Type B pancreatic cell (in vitro differentiated cells): ENCODE results near the gene APPL2. TPM values are rescaled to one million over a fixed set of nuclear protein-coding genes. Genes with fewer than 3 reads are reported as not detected.

Experiments used
- DNase-seq: peaks from one replicate; pipeline ENCODE4 v3.0.0; 2021; ENCODE audit warnings: mixed read lengths; ENCODE audit not compliant: unreplicated experiment; ENCODE audit errors: extremely low spot score
- H3K27ac Mint-ChIP-seq: 2 replicates; pipeline ENCODE4 v1.8.0; 2021; ENCODE audit warnings: mild to moderate bottlenecking, mixed read lengths
- H3K27me3 Mint-ChIP-seq: 2 replicates; pipeline ENCODE4 v1.8.0; 2021; ENCODE audit warnings: mixed read lengths
- H3K36me3 Mint-ChIP-seq: 2 replicates; pipeline ENCODE4 v1.8.0; 2021; ENCODE audit warnings: mixed read lengths
- H3K4me1 Mint-ChIP-seq: one replicate; pipeline ENCODE4 v1.8.0; 2021; ENCODE audit warnings: mixed read lengths; ENCODE audit not compliant: unreplicated experiment
- H3K4me3 Mint-ChIP-seq: 2 replicates; pipeline ENCODE4 v1.8.0; 2021; ENCODE audit warnings: mild to moderate bottlenecking, mixed read lengths
- H3K9me3 Mint-ChIP-seq: 2 replicates; pipeline ENCODE4 v1.8.0; 2021; ENCODE audit warnings: mixed read lengths
- total RNA-seq: library from RNA; stranded (reverse); gene quantifications from 2 replicates; pipeline ENCODE4 v1.2.1, GENCODE V29; 2021; ENCODE audit warnings: low replicate concordance
- TF ChIP-seq, protein P1 (sequence below): fragments of 200-600 bp; sonication (generic); conservative IDR thresholded peaks from 2 replicates; pipeline ENCODE4 v1.5.0; 2021; ENCODE audit warnings: antibody characterized with exemption, mild to moderate bottlenecking

APPL2 gene
- total RNA-seq, 1 donor from 2014 or later: 46.1 TPM

DNA sequence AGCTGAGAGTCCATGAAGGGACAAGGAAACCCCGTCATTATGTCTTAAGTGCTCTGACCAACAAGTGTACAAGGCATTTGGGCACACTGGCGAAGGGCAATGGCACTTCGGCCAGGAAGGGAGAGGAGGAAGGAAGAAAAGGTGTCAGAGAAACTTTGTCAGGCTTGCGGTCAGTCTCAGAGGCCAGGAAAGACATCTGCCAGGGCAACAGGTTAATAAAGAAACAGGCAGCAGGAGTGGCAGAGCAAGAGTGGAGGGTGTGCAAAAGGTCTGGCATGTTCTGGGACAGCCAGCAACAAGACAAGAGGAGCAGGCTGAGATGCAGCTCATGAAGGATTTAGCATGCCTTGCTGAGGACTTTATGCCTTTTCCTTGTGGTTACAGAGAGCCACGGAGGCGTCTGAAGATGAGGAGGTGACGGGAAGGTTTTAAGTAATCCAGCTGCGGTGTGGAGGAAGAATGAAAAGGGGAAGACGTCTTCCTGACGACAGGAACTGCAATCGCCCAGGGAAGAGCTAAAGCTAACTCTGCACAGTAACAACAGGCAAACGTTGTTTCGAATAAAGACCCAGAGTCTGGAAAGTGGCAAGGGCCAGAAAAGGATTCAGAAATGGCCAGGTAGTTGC, 13.1 kb downstream of the APPL2 start:
- no peaks in the 10 kb centered on the region for H3K27me3 Mint-ChIP-seq
- H3K36me3 Mint-ChIP-seq: peaks cover 21% of the 10 kb centered on the region
- peak overlapping the region; percentile 56 for H3K27ac Mint-ChIP-seq
- peaks cover 20% of the 10 kb centered on the region for H3K4me1 Mint-ChIP-seq
- H3K9me3 Mint-ChIP-seq: no peaks in the 10 kb centered on the region
- H3K4me3 Mint-ChIP-seq: no peak overlapping the region
- TF ChIP-seq, protein P1, sequence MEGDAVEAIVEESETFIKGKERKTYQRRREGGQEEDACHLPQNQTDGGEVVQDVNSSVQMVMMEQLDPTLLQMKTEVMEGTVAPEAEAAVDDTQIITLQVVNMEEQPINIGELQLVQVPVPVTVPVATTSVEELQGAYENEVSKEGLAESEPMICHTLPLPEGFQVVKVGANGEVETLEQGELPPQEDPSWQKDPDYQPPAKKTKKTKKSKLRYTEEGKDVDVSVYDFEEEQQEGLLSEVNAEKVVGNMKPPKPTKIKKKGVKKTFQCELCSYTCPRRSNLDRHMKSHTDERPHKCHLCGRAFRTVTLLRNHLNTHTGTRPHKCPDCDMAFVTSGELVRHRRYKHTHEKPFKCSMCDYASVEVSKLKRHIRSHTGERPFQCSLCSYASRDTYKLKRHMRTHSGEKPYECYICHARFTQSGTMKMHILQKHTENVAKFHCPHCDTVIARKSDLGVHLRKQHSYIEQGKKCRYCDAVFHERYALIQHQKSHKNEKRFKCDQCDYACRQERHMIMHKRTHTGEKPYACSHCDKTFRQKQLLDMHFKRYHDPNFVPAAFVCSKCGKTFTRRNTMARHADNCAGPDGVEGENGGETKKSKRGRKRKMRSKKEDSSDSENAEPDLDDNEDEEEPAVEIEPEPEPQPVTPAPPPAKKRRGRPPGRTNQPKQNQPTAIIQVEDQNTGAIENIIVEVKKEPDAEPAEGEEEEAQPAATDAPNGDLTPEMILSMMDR: no peak
- no peak for DNase-seq

DNA sequence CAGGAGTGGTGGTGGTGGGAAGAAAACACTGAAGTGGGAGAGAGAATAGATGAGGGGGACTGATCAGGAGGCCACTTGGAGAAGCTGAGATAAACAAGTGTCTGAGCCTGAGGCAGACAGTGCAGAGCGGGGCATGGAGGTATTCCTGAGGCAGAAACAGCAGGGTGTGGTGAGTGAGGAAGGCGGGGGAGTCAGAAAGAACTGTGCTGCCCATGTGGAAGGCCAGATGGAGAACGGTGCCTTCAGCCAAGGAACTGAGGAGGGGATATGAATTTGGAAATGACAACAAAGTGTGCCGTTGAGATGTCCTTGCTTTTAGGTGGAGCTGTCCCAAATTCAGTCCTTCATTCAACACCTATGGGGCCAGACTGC, 13.7 kb downstream of the APPL2 start:
- Mint-ChIP-seq H3K27me3 (no peaks in the 10 kb centered on the region), H3K36me3 (peaks cover 19% of the 10 kb centered on the region), H3K4me1 (peaks cover 20% of the 10 kb centered on the region), H3K27ac (peak overlapping the region; percentile 75), H3K9me3 (no peaks in the 10 kb centered on the region), H3K4me3 (peak overlapping the region; percentile 10)
- DNase-seq: no peak
- TF ChIP-seq, protein P1: no peak

DNA sequence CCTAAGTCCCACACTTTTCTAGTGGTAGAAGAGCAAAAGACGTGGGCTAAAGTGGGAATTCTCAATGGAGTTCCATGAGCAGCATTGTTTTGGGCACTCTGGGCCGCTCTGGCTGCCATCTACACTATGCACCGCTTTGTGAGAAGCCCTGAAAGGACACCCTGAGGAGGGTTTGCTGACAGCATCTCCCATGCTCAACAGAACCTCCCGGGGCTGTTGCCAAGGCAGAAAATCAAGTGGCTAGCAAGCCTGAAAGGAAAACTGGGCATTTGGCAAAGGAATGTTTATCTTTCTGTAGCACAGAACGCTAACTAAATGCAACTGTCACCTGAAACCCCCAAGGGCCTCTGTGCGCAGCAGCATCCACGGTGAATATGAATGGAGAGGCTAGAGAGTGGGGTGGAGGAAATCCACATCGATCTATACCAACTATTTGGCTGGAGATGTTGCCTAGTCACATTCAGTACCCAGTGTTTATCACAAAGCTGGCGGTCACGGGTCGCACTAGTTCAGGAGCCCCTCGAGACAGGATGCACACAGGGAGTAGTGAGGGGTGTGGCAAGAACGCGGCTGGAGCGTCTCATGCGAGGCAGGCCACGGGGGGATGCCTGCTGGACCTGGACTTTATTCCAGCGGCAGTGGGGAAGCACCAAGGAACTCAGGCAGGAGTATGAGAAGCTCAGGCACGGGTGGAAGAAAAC, 14.2 kb downstream of the APPL2 start:
- peak overlapping the region; percentile 10 for H3K4me3 Mint-ChIP-seq
- no peaks in the 10 kb centered on the region for H3K9me3 Mint-ChIP-seq
- TF ChIP-seq, protein P1: no peak
- H3K27ac Mint-ChIP-seq: peak overlapping the region; percentile 75
- peaks cover 20% of the 10 kb centered on the region for H3K4me1 Mint-ChIP-seq
- peaks cover 22% of the 10 kb centered on the region for H3K36me3 Mint-ChIP-seq
- DNase-seq: no peak
- no peaks in the 10 kb centered on the region for H3K27me3 Mint-ChIP-seq

DNA sequence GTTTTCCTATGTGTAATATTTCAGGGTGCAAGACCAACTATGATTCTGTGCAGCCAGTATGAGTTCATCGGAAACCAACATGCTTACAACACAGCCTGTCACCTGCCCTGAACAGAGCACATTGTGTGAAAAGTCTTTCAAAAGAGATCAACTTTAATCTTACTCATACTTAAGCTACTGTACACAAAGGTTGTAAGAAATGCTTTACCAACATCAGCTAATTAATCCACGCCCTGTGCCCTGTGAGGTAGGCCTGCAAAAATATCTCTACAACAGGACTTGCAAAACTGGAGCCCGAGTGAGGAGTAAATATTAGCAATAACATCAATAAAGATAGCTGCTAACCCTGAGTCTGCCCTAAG, 15.1 kb downstream of the APPL2 start:
- no peaks in the 10 kb centered on the region for H3K9me3 Mint-ChIP-seq
- H3K36me3 Mint-ChIP-seq: peaks cover 29% of the 10 kb centered on the region
- peak overlapping the region; percentile 21 for H3K27ac Mint-ChIP-seq
- DNase-seq: no peak
- H3K27me3 Mint-ChIP-seq: no peaks in the 10 kb centered on the region
- TF ChIP-seq, protein P1: no peak
- H3K4me1 Mint-ChIP-seq: peaks cover 20% of the 10 kb centered on the region
- H3K4me3 Mint-ChIP-seq: no peak overlapping the region

DNA sequence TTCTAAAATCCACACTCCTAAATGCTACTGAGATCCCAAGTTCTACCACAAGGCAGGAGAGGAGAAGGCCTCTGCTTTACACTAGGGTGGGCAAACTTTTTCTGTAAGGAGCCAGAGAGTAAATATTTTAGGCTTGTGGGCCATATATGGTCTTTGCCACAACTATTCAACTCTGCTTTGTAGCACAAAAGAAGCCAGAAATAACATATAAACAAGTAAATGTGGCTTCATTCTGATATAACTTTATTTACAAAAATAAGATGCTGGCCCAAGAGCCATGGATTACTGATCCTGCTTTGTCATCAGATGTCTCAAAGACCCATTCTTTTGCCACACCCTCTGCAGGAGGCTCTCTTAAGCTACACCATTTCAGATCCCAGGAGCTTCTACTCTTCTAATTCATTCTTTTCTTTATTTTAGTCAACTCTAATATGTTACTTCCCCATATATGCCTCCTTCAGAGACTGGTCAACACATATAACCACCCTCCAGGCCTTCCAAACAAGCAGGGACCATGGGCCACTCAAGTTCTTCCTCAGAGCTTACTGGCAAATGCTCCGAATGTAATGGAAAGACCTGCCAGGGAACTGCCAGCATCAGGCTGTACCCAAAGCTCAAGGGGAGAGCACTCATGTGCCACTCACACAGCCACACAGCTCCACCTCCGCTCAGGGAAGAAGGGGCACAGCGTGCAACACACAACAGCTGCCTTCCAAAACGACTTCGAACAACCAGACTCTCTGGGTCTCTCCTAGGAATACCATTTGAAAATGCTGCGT, 15.6 kb downstream of the APPL2 start:
- peak overlapping the region; percentile 37 for H3K27ac Mint-ChIP-seq
- H3K36me3 Mint-ChIP-seq: peaks cover 31% of the 10 kb centered on the region
- peaks cover 22% of the 10 kb centered on the region for H3K4me1 Mint-ChIP-seq
- H3K27me3 Mint-ChIP-seq: no peaks in the 10 kb centered on the region
- no peak overlapping the region for H3K4me3 Mint-ChIP-seq
- no peak for DNase-seq
- TF ChIP-seq, protein P1: no peak
- H3K9me3 Mint-ChIP-seq: no peaks in the 10 kb centered on the region
